ENCODE results near the gene ZNF316. TPM values are rescaled to one million over a fixed set of nuclear protein-coding genes. Genes with fewer than 3 reads are reported as not detected.
A peak's percentile ranks its signal among the peaks of the same experiment; 100 is the strongest.

ZNF316 gene
- total RNA-seq, 2 donors from 2014 or later = 37.1 to 39.9 TPM

- ATAC-seq (no peak), DNase-seq (no peak)
- Mint-ChIP-seq H3K4me1 (peaks cover 11% of the 10 kb centered on the region), H3K36me3 (ENCODE audit: low read depth) (no peaks in the 10 kb centered on the region), H3K4me3 (no peak overlapping the region), H3K27ac (no peak overlapping the region), H3K27me3 (no peaks in the 10 kb centered on the region)
- no peaks in the 10 kb centered on the region for H3K9me3 ChIP-seq (ENCODE audit: control insufficient read depth, low read length, poor library complexity, severe bottlenecking)
Measured at GRCh38 chr7:6644728-6645127, 7.6 kb downstream of the ZNF316 start.

DNA sequence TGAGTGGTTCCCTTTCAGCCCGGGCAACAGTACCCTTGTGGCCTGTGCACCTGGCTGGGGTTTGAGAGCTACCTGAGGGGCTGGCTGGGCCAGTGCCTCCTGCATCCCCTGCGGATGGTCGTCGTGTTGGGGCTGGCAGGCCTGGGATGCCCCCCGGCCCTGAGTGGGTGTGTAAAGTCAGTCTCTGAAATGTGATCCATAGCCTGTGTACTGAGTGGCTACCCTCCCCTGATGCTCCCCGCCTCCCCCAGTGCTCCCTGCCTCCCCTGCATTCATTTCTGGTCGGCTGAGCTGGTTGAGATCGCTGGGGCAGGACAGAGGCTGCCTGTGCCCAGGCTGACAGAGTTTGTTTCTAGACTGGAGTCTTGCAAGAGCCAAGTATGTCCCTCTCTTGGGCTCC lies 9.3 kb downstream of the ZNF316 start:
- no peaks in the 10 kb centered on the region for H3K9me3 ChIP-seq (ENCODE audit: control insufficient read depth, low read length, poor library complexity, severe bottlenecking)
- ATAC-seq (no peak), DNase-seq (no peak)
- Mint-ChIP-seq H3K4me1 (peaks cover 11% of the 10 kb centered on the region), H3K36me3 (ENCODE audit: low read depth) (peaks cover 3% of the 10 kb centered on the region), H3K4me3 (no peak overlapping the region), H3K27me3 (no peaks in the 10 kb centered on the region), H3K27ac (peak overlapping the region; percentile 14)

GRCh38 chr7:6647080-6647479 lies 10.0 kb downstream of the ZNF316 start:
- no peak for DNase-seq
- no peaks in the 10 kb centered on the region for H3K27me3 Mint-ChIP-seq
- H3K4me3 Mint-ChIP-seq = no peak overlapping the region
- peaks cover 5% of the 10 kb centered on the region for H3K4me1 Mint-ChIP-seq
- H3K36me3 Mint-ChIP-seq (ENCODE audit: low read depth) = peaks cover 3% of the 10 kb centered on the region
- no peak overlapping the region for H3K27ac Mint-ChIP-seq
- no peaks in the 10 kb centered on the region for H3K9me3 ChIP-seq (ENCODE audit: control insufficient read depth, low read length, poor library complexity, severe bottlenecking)
- no peak for ATAC-seq

DNA sequence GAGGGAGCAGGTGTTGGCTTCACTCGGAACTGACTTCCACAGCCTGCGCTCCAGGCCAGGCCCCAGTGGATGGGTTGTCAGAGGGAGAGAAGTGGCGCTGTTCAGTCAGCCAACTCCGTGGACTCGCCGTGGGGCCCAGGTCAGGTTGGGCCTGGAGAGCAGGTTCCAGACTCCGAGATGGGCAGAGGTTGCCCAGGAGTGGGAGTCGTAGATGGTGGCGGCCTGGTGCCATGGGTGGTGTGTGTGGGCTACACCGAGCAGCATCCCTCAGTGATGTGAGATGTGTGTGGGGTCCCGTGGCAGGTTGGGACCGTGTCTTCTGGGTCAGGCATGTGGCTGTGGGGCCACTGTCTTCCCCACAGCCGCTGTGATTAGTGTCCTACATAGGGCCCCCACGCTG lies 10.4 kb downstream of the ZNF316 start:
- peaks cover 2% of the 10 kb centered on the region for H3K4me1 Mint-ChIP-seq
- no peak overlapping the region for H3K27ac Mint-ChIP-seq
- DNase-seq (no peak), ATAC-seq (no peak)
- H3K27me3 Mint-ChIP-seq = no peaks in the 10 kb centered on the region
- H3K9me3 ChIP-seq (ENCODE audit: control insufficient read depth, low read length, poor library complexity, severe bottlenecking) = no peaks in the 10 kb centered on the region
- peaks cover 3% of the 10 kb centered on the region for H3K36me3 Mint-ChIP-seq (ENCODE audit: low read depth)
- H3K4me3 Mint-ChIP-seq = no peak overlapping the region

- no peak overlapping the region for H3K4me3 Mint-ChIP-seq
- peaks cover 2% of the 10 kb centered on the region for H3K4me1 Mint-ChIP-seq
Measured at GRCh38 chr7:6648066-6648814, 11.1 kb downstream of the ZNF316 start.

GRCh38 chr7:6648815-6649104 lies 11.6 kb downstream of the ZNF316 start:
- H3K36me3 Mint-ChIP-seq (ENCODE audit: low read depth) = peaks cover 3% of the 10 kb centered on the region
- H3K4me3 Mint-ChIP-seq = no peak overlapping the region
- ATAC-seq = no peak
- H3K9me3 ChIP-seq (ENCODE audit: control insufficient read depth, low read length, poor library complexity, severe bottlenecking) = no peaks in the 10 kb centered on the region
- no peaks in the 10 kb centered on the region for H3K27me3 Mint-ChIP-seq
- no peak overlapping the region for H3K27ac Mint-ChIP-seq
- peaks cover 2% of the 10 kb centered on the region for H3K4me1 Mint-ChIP-seq
- DNase-seq = no peak

More at GRCh38 chr7:6648066-6648814, 11.1 kb downstream of the ZNF316 start:
- Mint-ChIP-seq H3K27ac (no peak overlapping the region), H3K36me3 (ENCODE audit: low read depth) (peaks cover 3% of the 10 kb centered on the region), H3K27me3 (no peaks in the 10 kb centered on the region)
- no peaks in the 10 kb centered on the region for H3K9me3 ChIP-seq (ENCODE audit: control insufficient read depth, low read length, poor library complexity, severe bottlenecking)
- no peak for ATAC-seq
- DNase-seq = no peak

DNA sequence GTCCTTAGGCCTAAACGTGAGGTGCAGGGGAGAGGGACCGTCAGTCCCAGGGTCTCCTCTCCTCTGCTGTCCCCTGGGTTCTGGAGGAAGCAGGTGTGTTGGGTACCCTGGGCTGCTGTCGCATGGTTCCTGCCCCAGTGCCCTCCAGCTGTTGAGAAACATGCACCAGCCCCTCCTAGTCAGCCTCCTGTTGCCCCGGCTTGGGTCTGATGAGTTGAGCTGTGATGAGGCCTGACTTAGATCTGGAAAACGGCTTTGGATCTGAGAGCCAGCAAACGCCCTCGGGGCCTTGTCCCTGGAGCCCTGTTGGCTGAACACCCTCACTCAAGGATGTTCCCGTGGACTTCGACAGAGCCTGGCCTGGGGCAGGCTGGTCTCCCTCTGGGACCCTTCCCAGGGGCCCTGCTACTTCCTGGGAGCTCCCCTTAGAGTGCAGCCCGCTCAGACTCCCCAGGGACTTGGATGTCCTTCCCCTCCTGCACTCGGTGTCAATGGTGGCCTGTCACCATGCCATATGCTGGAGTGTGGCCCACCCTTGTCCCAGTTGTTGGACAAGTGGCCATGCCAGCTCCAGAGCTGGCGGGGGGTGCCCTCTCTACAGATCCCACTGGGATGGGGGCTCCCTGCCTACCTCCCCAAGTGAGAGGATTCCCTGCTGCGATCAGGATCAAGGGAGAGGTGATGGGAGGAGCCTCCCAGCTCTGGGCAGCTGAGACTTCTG lies 12.3 kb downstream of the ZNF316 start:
- DNase-seq = no peak
- Mint-ChIP-seq H3K36me3 (ENCODE audit: low read depth) (peaks cover 3% of the 10 kb centered on the region), H3K27ac (no peak overlapping the region), H3K4me3 (no peak overlapping the region), H3K4me1 (peaks cover 2% of the 10 kb centered on the region), H3K27me3 (no peaks in the 10 kb centered on the region)
- no peak for ATAC-seq
- H3K9me3 ChIP-seq (ENCODE audit: control insufficient read depth, low read length, poor library complexity, severe bottlenecking) = no peaks in the 10 kb centered on the region

- Mint-ChIP-seq H3K27me3 (no peaks in the 10 kb centered on the region), H3K4me1 (peaks cover 4% of the 10 kb centered on the region), H3K4me3 (no peak overlapping the region), H3K27ac (no peak overlapping the region), H3K36me3 (ENCODE audit: low read depth) (peaks cover 3% of the 10 kb centered on the region)
- no peak for ATAC-seq
- no peaks in the 10 kb centered on the region for H3K9me3 ChIP-seq (ENCODE audit: control insufficient read depth, low read length, poor library complexity, severe bottlenecking)
- DNase-seq = no peak
Measured at GRCh38 chr7:6650086-6650485, 13.0 kb downstream of the ZNF316 start.

GRCh38 chr7:6650521-6651011 lies 13.4 kb downstream of the ZNF316 start:
- ATAC-seq = no peak
- H3K36me3 Mint-ChIP-seq (ENCODE audit: low read depth) = peaks cover 7% of the 10 kb centered on the region

DNA sequence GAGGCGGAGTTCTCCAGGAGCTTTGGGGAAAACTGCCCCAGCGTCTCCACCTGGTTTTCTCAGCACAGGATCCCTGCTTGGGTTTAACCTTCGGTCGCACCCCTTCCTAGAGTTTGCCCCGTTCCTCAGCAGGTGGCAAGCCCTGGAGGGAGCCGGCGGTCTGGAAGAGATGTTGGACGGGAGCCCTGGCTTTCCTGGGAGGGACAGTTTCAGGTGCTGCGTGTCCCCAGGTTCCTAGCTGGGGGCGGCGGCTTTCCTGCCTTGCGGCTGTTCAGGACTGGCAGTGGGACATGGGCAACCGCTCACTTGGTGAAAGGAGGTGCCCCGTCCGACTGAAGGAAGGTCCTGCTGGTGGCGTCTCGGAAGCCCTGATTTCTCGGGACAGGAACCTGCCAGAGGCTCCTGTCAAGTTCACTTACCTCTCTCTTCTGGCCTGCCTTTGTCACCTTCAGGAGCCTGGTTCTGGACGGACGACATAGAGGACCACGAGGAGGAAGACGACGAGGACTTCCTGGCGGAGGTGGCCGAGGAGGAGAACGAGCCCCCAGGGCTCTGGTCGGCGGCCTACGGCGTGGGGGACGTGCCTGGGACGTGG lies 14.8 kb downstream of the ZNF316 start:
- ATAC-seq (no peak), DNase-seq (no peak)
- H3K4me3 Mint-ChIP-seq = no peak overlapping the region
- no peaks in the 10 kb centered on the region for H3K9me3 ChIP-seq (ENCODE audit: control insufficient read depth, low read length, poor library complexity, severe bottlenecking)
- no peaks in the 10 kb centered on the region for H3K27me3 Mint-ChIP-seq
- no peak overlapping the region for H3K27ac Mint-ChIP-seq
- peaks cover 7% of the 10 kb centered on the region for H3K36me3 Mint-ChIP-seq (ENCODE audit: low read depth)
- H3K4me1 Mint-ChIP-seq = peaks cover 2% of the 10 kb centered on the region

More at GRCh38 chr7:6650521-6651011, 13.4 kb downstream of the ZNF316 start:
- H3K4me3 Mint-ChIP-seq = no peak overlapping the region
- no peaks in the 10 kb centered on the region for H3K27me3 Mint-ChIP-seq
- DNase-seq = no peak
- H3K9me3 ChIP-seq (ENCODE audit: control insufficient read depth, low read length, poor library complexity, severe bottlenecking) = no peaks in the 10 kb centered on the region
- H3K4me1 Mint-ChIP-seq = peaks cover 4% of the 10 kb centered on the region
- no peak overlapping the region for H3K27ac Mint-ChIP-seq

- Mint-ChIP-seq H3K27ac (no peak overlapping the region), H3K4me1 (peaks cover 2% of the 10 kb centered on the region), H3K36me3 (ENCODE audit: low read depth) (peaks cover 7% of the 10 kb centered on the region), H3K4me3 (no peak overlapping the region), H3K27me3 (no peaks in the 10 kb centered on the region)
- no peak for ATAC-seq
- H3K9me3 ChIP-seq (ENCODE audit: control insufficient read depth, low read length, poor library complexity, severe bottlenecking) = no peaks in the 10 kb centered on the region
- no peak for DNase-seq
Measured at GRCh38 chr7:6652446-6653011, 15.4 kb downstream of the ZNF316 start.

DNA sequence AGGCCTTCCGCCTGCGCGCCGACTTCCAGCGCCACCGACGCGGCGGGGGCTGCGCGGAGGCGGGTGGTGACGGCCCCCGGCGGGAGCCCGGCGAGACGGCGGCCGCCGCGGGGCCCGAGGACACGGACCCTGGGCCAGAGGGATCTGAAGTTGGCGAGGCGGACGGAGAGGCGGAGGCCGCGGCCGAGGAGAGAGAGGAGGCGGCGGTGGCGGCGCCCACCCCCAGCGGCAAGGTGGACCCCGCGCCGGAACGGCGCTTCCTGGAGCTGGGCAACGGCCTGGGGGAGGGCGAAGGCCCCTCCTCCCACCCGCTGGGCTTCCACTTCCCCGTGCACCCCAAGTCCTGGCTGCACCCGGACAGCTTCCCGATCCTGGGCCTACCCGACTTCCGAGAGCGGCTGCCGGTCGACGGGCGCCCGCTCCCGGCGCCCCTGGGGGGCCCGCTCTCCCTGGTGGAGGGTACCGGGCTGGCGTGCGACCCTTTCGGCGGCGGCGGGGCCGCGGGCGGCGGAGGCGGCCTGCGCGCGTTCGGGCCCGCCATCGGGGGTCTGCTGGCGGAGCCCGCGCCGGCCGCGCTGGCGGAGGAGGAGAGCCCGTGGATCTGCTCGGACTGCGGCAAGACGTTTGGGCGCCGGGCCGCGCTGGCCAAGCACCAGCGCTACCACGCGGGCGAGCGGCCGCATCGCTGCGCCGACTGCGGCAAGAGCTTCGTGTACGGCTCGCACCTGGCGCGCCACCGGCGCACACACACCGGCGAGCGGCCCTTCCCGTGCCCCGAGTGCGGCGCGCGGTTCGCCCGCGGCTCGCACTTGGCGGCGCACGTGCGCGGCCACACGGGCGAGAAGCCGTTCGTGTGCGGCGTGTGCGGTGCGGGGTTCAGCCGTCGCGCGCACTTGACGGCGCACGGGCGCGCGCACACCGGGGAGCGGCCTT lies 16.2 kb downstream of the ZNF316 start:
- H3K4me3 Mint-ChIP-seq = no peak overlapping the region
- H3K27me3 Mint-ChIP-seq = no peaks in the 10 kb centered on the region
- ATAC-seq (no peak), DNase-seq (no peak)
- peaks cover 2% of the 10 kb centered on the region for H3K4me1 Mint-ChIP-seq
- H3K36me3 Mint-ChIP-seq (ENCODE audit: low read depth) = peaks cover 7% of the 10 kb centered on the region
- H3K9me3 ChIP-seq (ENCODE audit: control insufficient read depth, low read length, poor library complexity, severe bottlenecking) = no peaks in the 10 kb centered on the region
- H3K27ac Mint-ChIP-seq = no peak overlapping the region

All from T-helper 17 cell (primary cell).